ENCODE results near the gene SLC25A26.

SLC25A26 gene

DNA sequence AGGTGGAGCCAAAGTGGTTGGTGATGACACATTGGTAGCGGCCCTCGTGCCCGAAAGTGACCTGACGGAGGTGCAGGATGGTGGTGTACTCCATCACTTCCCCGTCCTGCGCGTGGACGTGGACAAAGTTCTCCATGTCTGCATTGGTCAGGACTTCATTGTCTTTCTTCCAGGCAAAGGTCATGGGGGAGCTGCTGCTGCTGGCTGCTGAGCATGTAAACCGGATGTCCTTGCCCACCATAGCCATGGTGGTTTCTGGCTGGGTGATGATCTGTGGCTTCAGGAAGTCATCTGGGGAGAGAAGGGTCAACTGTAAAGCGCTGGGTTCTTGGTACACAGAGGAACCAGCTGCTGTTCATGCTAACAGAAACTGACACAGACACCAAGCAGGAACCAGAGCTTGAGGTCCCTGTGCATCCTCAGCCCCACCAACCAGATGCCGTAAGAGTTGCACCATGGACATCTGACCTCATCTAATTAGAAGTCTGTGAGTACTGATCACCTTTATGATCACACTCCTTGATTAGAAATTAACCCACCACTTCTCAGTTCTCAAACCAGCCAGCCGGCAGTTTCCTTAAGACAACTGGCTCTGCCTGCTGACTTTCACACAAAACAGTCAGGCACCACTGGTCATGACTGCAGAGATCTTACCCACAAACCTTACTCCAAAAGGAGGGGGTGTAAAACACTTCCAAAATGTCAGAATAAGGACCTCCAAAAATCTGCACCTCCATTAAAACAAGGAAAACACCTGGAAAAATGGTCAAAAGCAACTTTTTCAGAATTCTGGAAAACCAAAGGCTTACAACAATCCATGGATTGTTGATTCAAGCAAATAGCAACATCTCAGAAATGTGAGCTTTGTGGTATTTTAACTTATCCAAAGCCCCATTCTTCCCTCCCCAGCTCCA lies 165.5 kb downstream of the SLC25A26 start:
- DNase-seq (ENCODE audit: low read depth) = no peak
- H3K9ac ChIP-seq (ENCODE audit: low read length) = no peak overlapping the region
- no peaks in the 10 kb centered on the region for H3K27me3 ChIP-seq (replicated peaks; ENCODE audit: control insufficient read depth, insufficient read depth, low read length)
- H3K4me3 ChIP-seq (ENCODE audit: low read length) = no peak overlapping the region
- peaks cover 5% of the 10 kb centered on the region for H3K4me1 ChIP-seq (ENCODE audit: control insufficient read depth, insufficient read depth, low read length)
- H3K36me3 ChIP-seq (ENCODE audit: control insufficient read depth, insufficient read depth, low read length, severe bottlenecking) = peaks cover 51% of the 10 kb centered on the region
- peaks cover 4% of the 10 kb centered on the region for H3K9me3 ChIP-seq (ENCODE audit: control insufficient read depth, low read length)

DNA sequence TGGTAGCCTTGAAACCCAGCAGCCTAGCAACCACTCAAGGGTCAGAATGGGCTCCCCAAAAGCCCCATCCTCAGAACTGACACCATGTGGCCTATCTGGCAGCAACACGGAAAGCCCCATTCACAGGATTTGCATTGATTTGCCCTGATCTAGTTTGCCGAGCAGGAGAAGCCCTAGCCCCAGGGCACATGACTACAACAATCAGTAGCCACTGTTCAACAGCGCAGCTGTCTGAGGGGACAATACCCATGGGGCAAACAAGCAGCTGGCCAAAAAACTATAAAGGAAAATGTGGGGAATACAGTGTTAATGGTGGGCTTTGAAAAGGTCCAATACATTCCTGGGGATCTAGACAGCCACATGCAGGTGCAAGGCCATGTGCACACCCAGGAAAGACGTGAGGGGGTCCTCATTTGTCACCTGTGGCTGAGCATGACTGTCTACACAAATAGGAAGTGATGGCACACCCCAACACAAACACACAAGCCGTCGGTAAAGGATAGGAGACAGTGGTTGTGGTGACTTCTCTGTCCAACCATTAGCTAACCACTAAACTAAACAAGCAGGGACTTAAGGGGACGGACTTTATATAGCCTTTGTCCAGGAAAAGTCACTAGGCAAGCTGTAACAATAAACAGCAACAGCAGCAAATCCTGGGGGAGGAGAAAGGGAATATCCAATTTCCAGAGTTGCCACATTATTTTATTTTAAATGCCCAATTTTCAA lies 166.3 kb downstream of the SLC25A26 start:
- peak; percentile 39 for DNase-seq (ENCODE audit: low read depth)
- no peaks in the 10 kb centered on the region for H3K27me3 ChIP-seq (replicated peaks; ENCODE audit: control insufficient read depth, insufficient read depth, low read length)
- peaks cover 5% of the 10 kb centered on the region for H3K4me1 ChIP-seq (ENCODE audit: control insufficient read depth, insufficient read depth, low read length)
- peaks cover 46% of the 10 kb centered on the region for H3K36me3 ChIP-seq (ENCODE audit: control insufficient read depth, insufficient read depth, low read length, severe bottlenecking)
- peaks cover 4% of the 10 kb centered on the region for H3K9me3 ChIP-seq (ENCODE audit: control insufficient read depth, low read length)
- no peak overlapping the region for H3K4me3 ChIP-seq (ENCODE audit: low read length)
- H3K9ac ChIP-seq (ENCODE audit: low read length) = no peak overlapping the region

DNA sequence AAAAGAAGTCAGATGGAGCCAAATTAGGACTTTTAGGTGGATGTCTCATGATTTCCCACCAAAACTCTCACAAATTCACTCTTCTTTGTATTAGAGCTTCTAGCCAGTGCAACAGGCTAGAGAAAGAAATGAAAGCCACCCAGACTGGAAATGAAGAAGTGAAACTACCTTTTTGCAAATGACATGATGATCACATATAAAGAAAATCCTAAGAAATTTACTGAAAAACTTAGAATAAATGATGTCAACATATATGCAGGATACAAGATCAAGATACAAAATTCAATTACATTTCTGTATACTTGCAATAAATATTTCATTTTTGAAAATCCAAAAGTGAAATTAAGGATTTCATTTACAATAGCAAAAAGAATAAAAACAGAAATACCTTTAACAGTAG lies 169.2 kb downstream of the SLC25A26 start:
- peaks cover 13% of the 10 kb centered on the region for H3K4me1 ChIP-seq (ENCODE audit: control insufficient read depth, insufficient read depth, low read length)
- H3K9me3 ChIP-seq (ENCODE audit: control insufficient read depth, low read length) = peaks cover 2% of the 10 kb centered on the region
- DNase-seq (ENCODE audit: low read depth) = no peak
- H3K4me3 ChIP-seq (ENCODE audit: low read length) = no peak overlapping the region
- H3K9ac ChIP-seq (ENCODE audit: low read length) = no peak overlapping the region
- peaks cover 20% of the 10 kb centered on the region for H3K36me3 ChIP-seq (ENCODE audit: control insufficient read depth, insufficient read depth, low read length, severe bottlenecking)
- no peaks in the 10 kb centered on the region for H3K27me3 ChIP-seq (replicated peaks; ENCODE audit: control insufficient read depth, insufficient read depth, low read length)

GRCh38 chr3:66392512-66392911 lies 171.7 kb downstream of the SLC25A26 start:
- Histone ChIP-seq H3K4me3 (ENCODE audit: low read length) (no peak overlapping the region), H3K9me3 (ENCODE audit: control insufficient read depth, low read length) (no peaks in the 10 kb centered on the region), H3K9ac (ENCODE audit: low read length) (no peak overlapping the region), H3K27me3 (replicated peaks; ENCODE audit: control insufficient read depth, insufficient read depth, low read length) (no peaks in the 10 kb centered on the region), H3K36me3 (ENCODE audit: control insufficient read depth, insufficient read depth, low read length, severe bottlenecking) (peaks cover 7% of the 10 kb centered on the region), H3K4me1 (ENCODE audit: control insufficient read depth, insufficient read depth, low read length) (peaks cover 8% of the 10 kb centered on the region)
- no peak for DNase-seq (ENCODE audit: low read depth)

- Histone ChIP-seq H3K4me1 (ENCODE audit: control insufficient read depth, insufficient read depth, low read length) (peaks cover 10% of the 10 kb centered on the region), H3K36me3 (ENCODE audit: control insufficient read depth, insufficient read depth, low read length, severe bottlenecking) (peaks cover 7% of the 10 kb centered on the region)
Measured at GRCh38 chr3:66392966-66393332, 172.1 kb downstream of the SLC25A26 start.

GRCh38 chr3:66393333-66394005 lies 172.7 kb downstream of the SLC25A26 start:
- H3K36me3 ChIP-seq (ENCODE audit: control insufficient read depth, insufficient read depth, low read length, severe bottlenecking) = peaks cover 7% of the 10 kb centered on the region
- H3K27me3 ChIP-seq (replicated peaks; ENCODE audit: control insufficient read depth, insufficient read depth, low read length) = no peaks in the 10 kb centered on the region

More at GRCh38 chr3:66392966-66393332, 172.1 kb downstream of the SLC25A26 start:
- no peak overlapping the region for H3K4me3 ChIP-seq (ENCODE audit: low read length)
- no peaks in the 10 kb centered on the region for H3K27me3 ChIP-seq (replicated peaks; ENCODE audit: control insufficient read depth, insufficient read depth, low read length)
- no peak overlapping the region for H3K9ac ChIP-seq (ENCODE audit: low read length)
- H3K9me3 ChIP-seq (ENCODE audit: control insufficient read depth, low read length) = no peaks in the 10 kb centered on the region
- no peak for DNase-seq (ENCODE audit: low read depth)

GRCh38 chr3:66394019-66394752 lies 173.4 kb downstream of the SLC25A26 start:
- DNase-seq (ENCODE audit: low read depth) = no peak
- peaks cover 21% of the 10 kb centered on the region for H3K4me1 ChIP-seq (ENCODE audit: control insufficient read depth, insufficient read depth, low read length)
- H3K27me3 ChIP-seq (replicated peaks; ENCODE audit: control insufficient read depth, insufficient read depth, low read length) = no peaks in the 10 kb centered on the region
- peaks cover 7% of the 10 kb centered on the region for H3K36me3 ChIP-seq (ENCODE audit: control insufficient read depth, insufficient read depth, low read length, severe bottlenecking)
- no peak overlapping the region for H3K9ac ChIP-seq (ENCODE audit: low read length)
- H3K4me3 ChIP-seq (ENCODE audit: low read length) = no peak overlapping the region
- H3K9me3 ChIP-seq (ENCODE audit: control insufficient read depth, low read length) = no peaks in the 10 kb centered on the region

More at GRCh38 chr3:66393333-66394005, 172.7 kb downstream of the SLC25A26 start:
- peak; percentile 57 for DNase-seq (ENCODE audit: low read depth)
- H3K9ac ChIP-seq (ENCODE audit: low read length) = no peak overlapping the region
- H3K4me3 ChIP-seq (ENCODE audit: low read length) = no peak overlapping the region
- H3K4me1 ChIP-seq (ENCODE audit: control insufficient read depth, insufficient read depth, low read length) = peaks cover 15% of the 10 kb centered on the region
- H3K9me3 ChIP-seq (ENCODE audit: control insufficient read depth, low read length) = no peaks in the 10 kb centered on the region

DNA sequence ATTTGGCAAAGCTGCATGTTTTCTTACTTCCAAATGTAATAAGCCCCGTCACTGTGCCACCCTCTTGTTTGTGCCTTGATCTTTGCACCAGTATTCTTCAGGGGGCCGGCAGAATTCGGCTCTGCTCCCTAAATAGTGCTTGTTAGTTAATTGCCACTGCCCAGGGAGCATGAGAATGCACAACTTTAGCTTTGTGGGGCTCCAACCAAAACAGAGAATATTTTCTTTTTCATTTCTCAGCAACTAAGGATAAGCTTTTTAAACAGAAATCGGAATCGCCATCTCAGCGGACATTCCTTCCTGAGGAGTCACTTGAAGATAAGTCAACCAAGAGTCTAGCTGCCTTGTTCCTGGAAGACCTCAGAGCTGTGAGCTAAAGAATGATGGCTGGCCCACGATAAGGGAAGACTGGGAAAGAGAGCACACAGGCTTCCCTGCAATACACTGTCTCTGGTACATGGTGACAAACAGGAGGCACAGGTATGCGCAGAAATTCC lies 174.0 kb downstream of the SLC25A26 start:
- Histone ChIP-seq H3K4me1 (ENCODE audit: control insufficient read depth, insufficient read depth, low read length) (peaks cover 21% of the 10 kb centered on the region), H3K36me3 (ENCODE audit: control insufficient read depth, insufficient read depth, low read length, severe bottlenecking) (peaks cover 7% of the 10 kb centered on the region)

GRCh38 chr3:66395635-66396034 lies 174.8 kb downstream of the SLC25A26 start:
- no peaks in the 10 kb centered on the region for H3K9me3 ChIP-seq (ENCODE audit: control insufficient read depth, low read length)
- no peak overlapping the region for H3K9ac ChIP-seq (ENCODE audit: low read length)
- H3K4me1 ChIP-seq (ENCODE audit: control insufficient read depth, insufficient read depth, low read length) = peaks cover 21% of the 10 kb centered on the region
- H3K36me3 ChIP-seq (ENCODE audit: control insufficient read depth, insufficient read depth, low read length, severe bottlenecking) = peaks cover 7% of the 10 kb centered on the region
- DNase-seq (ENCODE audit: low read depth) = no peak
- no peak overlapping the region for H3K4me3 ChIP-seq (ENCODE audit: low read length)
- no peaks in the 10 kb centered on the region for H3K27me3 ChIP-seq (replicated peaks; ENCODE audit: control insufficient read depth, insufficient read depth, low read length)

More for the DNA sequence above, 174.0 kb downstream of the SLC25A26 start:
- DNase-seq (ENCODE audit: low read depth) = peak; percentile 67
- Histone ChIP-seq H3K9ac (ENCODE audit: low read length) (no peak overlapping the region), H3K27me3 (replicated peaks; ENCODE audit: control insufficient read depth, insufficient read depth, low read length) (no peaks in the 10 kb centered on the region), H3K9me3 (ENCODE audit: control insufficient read depth, low read length) (no peaks in the 10 kb centered on the region), H3K4me3 (ENCODE audit: low read length) (no peak overlapping the region)

DNA sequence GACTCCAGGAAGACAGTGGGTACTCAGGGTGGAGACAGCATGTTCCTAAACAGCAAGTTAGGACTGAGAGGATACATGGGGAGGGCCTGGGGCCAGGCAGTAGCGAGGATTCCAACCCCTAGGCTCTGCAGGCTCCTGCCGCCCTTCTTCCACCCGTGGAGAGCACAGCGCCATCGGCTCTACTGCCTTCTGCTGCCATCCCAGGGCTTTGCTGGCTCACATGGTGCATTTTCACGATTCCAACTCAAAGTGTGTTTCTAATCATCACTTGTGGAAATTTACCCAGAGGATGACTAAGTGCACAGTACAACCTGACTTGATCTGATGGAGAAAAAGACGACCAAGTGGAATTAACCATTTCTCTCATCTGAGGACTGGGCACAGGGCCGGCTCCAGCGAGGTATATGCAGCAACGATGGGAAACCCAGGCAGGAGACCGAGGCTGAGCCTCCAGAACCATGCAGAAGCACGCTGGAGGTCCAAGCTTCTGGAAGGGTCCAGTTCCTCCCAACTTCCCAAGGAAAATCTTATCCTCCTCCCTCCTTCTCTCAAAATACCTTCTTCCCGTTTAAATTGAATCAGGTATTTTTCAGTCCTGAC lies 175.5 kb downstream of the SLC25A26 start:
- Histone ChIP-seq H3K4me1 (ENCODE audit: control insufficient read depth, insufficient read depth, low read length) (peaks cover 21% of the 10 kb centered on the region), H3K4me3 (ENCODE audit: low read length) (no peak overlapping the region), H3K9ac (ENCODE audit: low read length) (no peak overlapping the region), H3K9me3 (ENCODE audit: control insufficient read depth, low read length) (no peaks in the 10 kb centered on the region), H3K36me3 (ENCODE audit: control insufficient read depth, insufficient read depth, low read length, severe bottlenecking) (peaks cover 7% of the 10 kb centered on the region), H3K27me3 (replicated peaks; ENCODE audit: control insufficient read depth, insufficient read depth, low read length) (no peaks in the 10 kb centered on the region)
- DNase-seq (ENCODE audit: low read depth) = no peak

Data from adipocyte (in vitro differentiated cells).